Thyroid gland (tissue), 4 donors: ENCODE measurements around the gene DAAM2.

Experiments
- POLR2A ChIP-seq, 2 donors: fragments of 450-650 bp; IDR thresholded peaks; one replicate each; pipeline ENCODE4 v1.6.1; 2017; ENCODE audit warnings: antibody characterized with exemption in 2 of 2, mild to moderate bottlenecking in 2 of 2, moderate library complexity in 1 of 2
- TF ChIP-seq, protein P1 (sequence below), 6 experiments: fragments of 200-600 bp in 3 of 6; fragments of 450-650 bp in 3 of 6; sonication (generic) in 3 of 6; IDR thresholded peaks; one replicate each; pipeline ENCODE4 v1.5.1; 2016 to 2019; ENCODE audit warnings: antibody characterized with exemption in 6 of 6, mild to moderate bottlenecking in 2 of 6, inconsistent platforms in 1 of 6, moderate library complexity in 1 of 6

DNA sequence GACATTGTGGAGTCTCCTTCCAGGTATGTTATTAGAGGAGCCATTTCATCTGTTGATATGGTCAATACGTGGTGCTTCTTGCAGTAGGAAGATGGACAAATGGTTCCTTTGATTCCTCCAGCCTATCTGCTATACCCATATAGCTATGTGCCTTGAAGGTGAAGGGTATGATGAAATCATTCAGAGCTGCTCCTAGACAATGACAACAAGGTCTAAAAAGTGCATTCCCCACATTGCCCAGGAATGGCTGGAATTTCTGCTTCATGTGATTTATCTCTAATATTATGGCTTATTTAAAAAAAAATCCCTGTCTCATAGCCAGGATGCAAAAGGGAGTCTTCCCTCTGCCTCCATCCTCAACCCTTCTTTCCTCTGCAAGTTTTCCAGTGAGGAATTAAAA is 14.1 kb downstream of the DAAM2 start:
- TF ChIP-seq, protein P1, sequence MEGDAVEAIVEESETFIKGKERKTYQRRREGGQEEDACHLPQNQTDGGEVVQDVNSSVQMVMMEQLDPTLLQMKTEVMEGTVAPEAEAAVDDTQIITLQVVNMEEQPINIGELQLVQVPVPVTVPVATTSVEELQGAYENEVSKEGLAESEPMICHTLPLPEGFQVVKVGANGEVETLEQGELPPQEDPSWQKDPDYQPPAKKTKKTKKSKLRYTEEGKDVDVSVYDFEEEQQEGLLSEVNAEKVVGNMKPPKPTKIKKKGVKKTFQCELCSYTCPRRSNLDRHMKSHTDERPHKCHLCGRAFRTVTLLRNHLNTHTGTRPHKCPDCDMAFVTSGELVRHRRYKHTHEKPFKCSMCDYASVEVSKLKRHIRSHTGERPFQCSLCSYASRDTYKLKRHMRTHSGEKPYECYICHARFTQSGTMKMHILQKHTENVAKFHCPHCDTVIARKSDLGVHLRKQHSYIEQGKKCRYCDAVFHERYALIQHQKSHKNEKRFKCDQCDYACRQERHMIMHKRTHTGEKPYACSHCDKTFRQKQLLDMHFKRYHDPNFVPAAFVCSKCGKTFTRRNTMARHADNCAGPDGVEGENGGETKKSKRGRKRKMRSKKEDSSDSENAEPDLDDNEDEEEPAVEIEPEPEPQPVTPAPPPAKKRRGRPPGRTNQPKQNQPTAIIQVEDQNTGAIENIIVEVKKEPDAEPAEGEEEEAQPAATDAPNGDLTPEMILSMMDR (IDR thresholded peaks at IDR 0.05): no peak
- no peak for TF ChIP-seq POLR2A (IDR thresholded peaks at IDR 0.05)
